Activated CD8-positive, alpha-beta memory T cell treated with anti-CD3 and anti-CD28 coated beads, Interleukin-2, amount 10 ng/mL, durations not matched to agents 7 days and 5 days (primary cell): ENCODE data around the gene AURKA. TPM values are rescaled to one million over a fixed set of nuclear protein-coding genes. Genes with fewer than 3 reads are reported as not detected.
"Not testable (repeated sequence)": the region's sequence is repeated elsewhere in the genome, so short reads cannot be mapped to it uniquely, and the experiment has no call there.

Experiments
- ATAC-seq: fragments of 150-1000 bp; cut with Tn5 transposase; one replicate; pipeline ENCODE4 v1.10.0; 2021; ENCODE audit warnings: moderate library complexity
- CTCF ChIA-PET: fragments of 350-600 bp; sonication (Branson Sonifier 250); formaldehyde crosslinking; loops from one replicate; lab custom pipeline; 2021; ENCODE audit warnings: antibody characterized with exemption; lab: Charles Lee
- DNase-seq: peaks from one replicate; pipeline ENCODE4 v3.0.0-alpha.2; 2020
- H3K27ac Mint-ChIP-seq: one replicate; pipeline ENCODE4 v1.8.0; 2021; ENCODE audit warnings: mild to moderate bottlenecking, mixed read lengths
- H3K27me3 Mint-ChIP-seq: one replicate; pipeline ENCODE4 v1.8.0; 2021; ENCODE audit warnings: mixed read lengths
- H3K36me3 Mint-ChIP-seq: one replicate; pipeline ENCODE4 v1.8.0; 2021; ENCODE audit warnings: mild to moderate bottlenecking, mixed read lengths
- H3K4me1 Mint-ChIP-seq: one replicate; pipeline ENCODE4 v1.8.0; 2021; ENCODE audit warnings: mixed read lengths
- H3K4me3 Mint-ChIP-seq: one replicate; pipeline ENCODE4 v1.8.0; 2021; ENCODE audit warnings: mild to moderate bottlenecking, moderate library complexity, mixed read lengths
- H3K9me3 Mint-ChIP-seq: one replicate; pipeline ENCODE4 v1.8.0; 2022; ENCODE audit warnings: low read depth, mixed read lengths
- total RNA-seq, 2 experiments: library from RNA; stranded (reverse); gene quantifications; one replicate each; pipeline ENCODE4 v1.2.3, GENCODE V29; 2021

The AURKA gene
- total RNA-seq, 2 experiments from 2014 or later, result 107 to 123 TPM

GRCh38 chr20:56400001-56400640 lies 8.1 kb upstream of the AURKA start:
- Mint-ChIP-seq H3K27ac (no peak overlapping the region), H3K9me3 (no peaks in the 10 kb centered on the region), H3K4me1 (peaks cover 30% of the 10 kb centered on the region), H3K4me3 (no peak overlapping the region), H3K36me3 (peaks cover 73% of the 10 kb centered on the region), H3K27me3 (no peaks in the 10 kb centered on the region)
- DNase-seq, result peak; percentile 73
- ATAC-seq, result peak; percentile 87
- CTCF ChIA-PET, result interaction anchor here (0.6 to 1.5 kb wide), 5 partner anchors 12 to 106 kb away, joined by 3 to 7 read pairs (median 3); partner anchors contain the start of gene CASS4

DNA sequence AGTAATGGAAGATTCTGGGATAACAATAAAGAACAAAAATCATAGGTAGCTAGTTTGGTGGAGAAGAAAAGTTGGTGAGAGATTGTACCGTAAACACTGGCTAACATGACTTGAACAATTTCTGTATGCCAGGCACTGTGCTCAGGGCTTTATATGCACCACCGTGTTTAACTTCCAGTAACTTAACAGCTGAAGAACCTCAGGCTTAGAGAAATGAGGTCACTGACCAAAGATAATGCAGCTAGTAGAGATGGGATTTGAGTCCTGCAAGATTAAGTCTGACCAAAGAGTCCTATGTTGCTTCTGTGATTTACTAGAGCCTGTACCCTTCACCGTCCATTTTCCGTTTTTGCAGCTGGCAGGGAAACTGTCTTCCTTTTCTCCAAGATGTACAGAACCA lies 3.2 kb upstream of the AURKA start:
- CTCF ChIA-PET, result interaction anchor here (0.8 to 1.3 kb wide), 3 partner anchors 20 to 120 kb away, joined by 3 to 4 read pairs (median 3); no protein-coding TSS in a partner anchor
- Mint-ChIP-seq H3K36me3 (peaks cover 59% of the 10 kb centered on the region), H3K27ac (peak overlapping the region; percentile 1), H3K27me3 (no peaks in the 10 kb centered on the region), H3K4me3 (no peak overlapping the region), H3K4me1 (peaks cover 46% of the 10 kb centered on the region), H3K9me3 (no peaks in the 10 kb centered on the region)
- ATAC-seq (no peak), DNase-seq (no peak)

DNA sequence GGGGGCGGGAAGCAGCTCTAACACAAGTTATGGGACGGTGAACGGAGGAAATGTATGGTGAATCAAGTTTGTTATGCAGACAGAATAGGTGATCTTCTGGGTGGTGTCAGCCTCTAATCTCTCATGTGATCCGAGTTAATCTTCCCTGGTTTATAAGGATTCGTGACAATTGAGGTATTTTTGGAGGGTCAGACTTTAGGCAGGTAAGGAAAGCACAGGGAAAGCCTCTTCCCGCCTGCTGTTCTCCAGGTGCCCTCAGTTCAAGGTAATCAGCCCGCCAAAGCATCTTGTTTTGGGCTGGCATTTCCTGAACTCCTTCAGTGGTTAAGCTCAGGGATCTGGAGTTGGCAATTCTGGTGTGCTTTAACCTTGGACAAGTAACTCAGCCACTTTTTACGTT lies 1.6 kb upstream of the AURKA start:
- CTCF ChIA-PET, result interaction anchor here (0.6 to 2.1 kb wide), 2 partner anchors 19 to 101 kb away, joined by 3 to 16 read pairs; partner anchors contain the start of gene CASS4
- DNase-seq (no peak), ATAC-seq (no peak)
- H3K4me3 Mint-ChIP-seq, result no peak overlapping the region
- no peak overlapping the region for H3K27ac Mint-ChIP-seq
- peaks cover 50% of the 10 kb centered on the region for H3K4me1 Mint-ChIP-seq
- peaks cover 61% of the 10 kb centered on the region for H3K36me3 Mint-ChIP-seq
- no peaks in the 10 kb centered on the region for H3K27me3 Mint-ChIP-seq
- no peaks in the 10 kb centered on the region for H3K9me3 Mint-ChIP-seq

GRCh38 chr20:56392881-56393482 lies 967 bp upstream of the AURKA start:
- DNase-seq (peak; percentile 44), ATAC-seq (peak; percentile 8)
- Mint-ChIP-seq H3K27ac (no peak overlapping the region), H3K27me3 (no peaks in the 10 kb centered on the region), H3K4me1 (peaks cover 55% of the 10 kb centered on the region), H3K4me3 (no peak overlapping the region), H3K9me3 (no peaks in the 10 kb centered on the region), H3K36me3 (peaks cover 63% of the 10 kb centered on the region)
- CTCF ChIA-PET, result interaction anchor here (0.6 to 2.1 kb wide), 5 partner anchors 20 to 102 kb away, joined by 3 to 16 read pairs (median 5); partner anchors contain the start of gene CASS4

DNA sequence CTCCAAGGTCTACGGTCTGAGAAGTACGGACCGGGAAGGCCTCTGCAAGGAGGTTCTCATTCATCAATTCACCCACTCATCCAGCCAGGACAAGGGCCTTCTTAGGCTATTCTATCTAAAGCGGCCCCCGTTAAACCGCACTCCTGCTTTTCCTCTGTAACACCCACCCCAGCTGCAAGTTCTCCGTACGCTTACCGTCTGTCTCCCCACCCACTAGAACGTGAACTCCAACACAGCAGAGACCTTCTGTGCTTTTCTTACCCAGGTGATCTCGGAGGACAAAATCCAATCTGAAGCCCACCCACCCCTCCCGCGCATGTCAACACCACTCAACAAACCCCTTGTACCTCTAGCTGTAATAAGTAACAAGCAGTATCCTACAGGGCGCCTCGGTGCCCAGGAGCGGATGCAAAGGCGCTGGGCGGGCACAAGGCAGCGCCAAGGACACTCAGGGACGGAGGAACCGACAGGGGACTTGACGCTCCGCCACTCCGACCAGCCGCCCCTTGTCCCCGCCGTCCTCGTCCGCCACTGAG lies 351 bp downstream of the AURKA start:
- H3K4me1 Mint-ChIP-seq, result peaks cover 61% of the 10 kb centered on the region
- CTCF ChIA-PET, result interaction anchor here (1.0 to 2.1 kb wide), 9 partner anchors 19 to 77 kb away, joined by 3 to 16 read pairs (median 4); partner anchors contain the start of genes CASS4 and RTF2
- H3K36me3 Mint-ChIP-seq, result peaks cover 60% of the 10 kb centered on the region
- H3K9me3 Mint-ChIP-seq, result no peaks in the 10 kb centered on the region
- ATAC-seq, result peak; percentile 53
- no peak overlapping the region for H3K27ac Mint-ChIP-seq
- peak; percentile 42 for DNase-seq
- H3K27me3 Mint-ChIP-seq, result no peaks in the 10 kb centered on the region
- H3K4me3 Mint-ChIP-seq, result no peak overlapping the region

DNA sequence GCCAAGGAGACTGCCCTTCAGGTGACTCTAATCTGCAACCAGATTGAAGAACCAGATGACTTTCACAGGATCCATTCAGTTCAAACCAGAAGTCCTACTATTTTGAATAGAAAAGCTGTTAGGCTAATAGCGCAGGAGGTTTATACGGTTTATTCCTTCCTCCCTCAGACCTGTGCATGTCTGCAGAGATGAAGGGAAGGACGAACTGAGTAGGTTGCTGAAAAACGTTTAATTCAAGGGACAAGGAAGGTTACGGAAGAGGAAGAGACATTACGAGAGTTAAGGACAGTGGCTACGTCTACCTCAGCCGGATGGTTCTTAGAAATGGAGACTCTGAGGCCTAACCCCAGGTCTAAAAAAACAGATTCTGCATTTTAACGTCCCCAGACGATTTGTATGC lies 978 bp downstream of the AURKA start:
- DNase-seq, result no peak
- H3K27me3 Mint-ChIP-seq, result no peaks in the 10 kb centered on the region
- peaks cover 66% of the 10 kb centered on the region for H3K4me1 Mint-ChIP-seq
- CTCF ChIA-PET, result interaction anchor here (1.0 to 1.6 kb wide), 4 partner anchors 22 to 78 kb away, joined by 3 to 8 read pairs (median 4); partner anchors contain the start of gene RTF2
- no peaks in the 10 kb centered on the region for H3K9me3 Mint-ChIP-seq
- peaks cover 63% of the 10 kb centered on the region for H3K36me3 Mint-ChIP-seq
- no peak overlapping the region for H3K27ac Mint-ChIP-seq
- no peak for ATAC-seq
- no peak overlapping the region for H3K4me3 Mint-ChIP-seq

- not testable (repeated sequence) for H3K4me3 Mint-ChIP-seq
- Mint-ChIP-seq H3K36me3 (peaks cover 62% of the 10 kb centered on the region), H3K4me1 (peaks cover 65% of the 10 kb centered on the region)
Measured at GRCh38 chr20:56390396-56390795, 1.6 kb downstream of the AURKA start.

GRCh38 chr20:56389807-56390206 lies 2.2 kb downstream of the AURKA start:
- H3K36me3 Mint-ChIP-seq, result peaks cover 63% of the 10 kb centered on the region
- ATAC-seq (no peak), DNase-seq (no peak)
- peaks cover 64% of the 10 kb centered on the region for H3K4me1 Mint-ChIP-seq
- H3K27me3 Mint-ChIP-seq, result no peaks in the 10 kb centered on the region
- peak overlapping the region; percentile 76 for H3K27ac Mint-ChIP-seq
- H3K4me3 Mint-ChIP-seq, result peak overlapping the region; percentile 54
- H3K9me3 Mint-ChIP-seq, result no peaks in the 10 kb centered on the region
- CTCF ChIA-PET, result interaction anchor here (1.6 kb wide), 1 partner anchor 24 kb away, joined by 4 read pairs; no protein-coding TSS in a partner anchor

More at GRCh38 chr20:56390396-56390795, 1.6 kb downstream of the AURKA start:
- not testable (repeated sequence) for H3K27me3 Mint-ChIP-seq, DNase-seq, ATAC-seq, H3K9me3 Mint-ChIP-seq
- H3K27ac Mint-ChIP-seq, result peak overlapping the region; percentile 76
- CTCF ChIA-PET, result interaction anchor here (1.6 kb wide), 1 partner anchor 23 kb away, joined by 4 read pairs; no protein-coding TSS in a partner anchor

- Mint-ChIP-seq H3K36me3 (peaks cover 66% of the 10 kb centered on the region), H3K27ac (peak overlapping the region; percentile 18), H3K9me3 (no peaks in the 10 kb centered on the region), H3K4me3 (no peak overlapping the region), H3K27me3 (no peaks in the 10 kb centered on the region), H3K4me1 (peaks cover 61% of the 10 kb centered on the region)
- no peak for ATAC-seq
- no peak for DNase-seq
- CTCF ChIA-PET, result interaction anchor here (1.0 to 1.5 kb wide), 3 partner anchors 9 to 17 kb away, joined by 3 read pairs; no protein-coding TSS in a partner anchor
Measured at GRCh38 chr20:56388882-56389281, 3.1 kb downstream of the AURKA start.

DNA sequence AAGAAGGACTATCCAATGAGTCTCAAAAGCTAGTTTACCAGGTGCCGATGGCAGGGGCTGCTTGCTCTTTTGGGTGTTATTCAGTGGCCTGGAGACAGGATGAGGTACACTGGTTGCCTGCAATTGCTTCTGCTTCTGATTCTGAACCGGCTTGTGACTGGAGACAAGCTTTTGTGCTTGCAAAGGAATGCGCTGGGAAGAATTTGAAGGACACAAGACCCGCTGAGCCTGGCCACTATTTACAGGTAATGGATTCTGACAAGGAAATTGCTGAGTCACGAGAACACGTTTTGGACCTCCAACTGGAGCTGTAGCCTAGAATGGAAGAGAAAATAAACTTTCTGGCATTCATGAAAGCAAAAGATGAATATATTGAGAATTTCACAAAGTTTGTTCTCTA lies 5.8 kb downstream of the AURKA start:
- CTCF ChIA-PET, result no interaction called here

DNA sequence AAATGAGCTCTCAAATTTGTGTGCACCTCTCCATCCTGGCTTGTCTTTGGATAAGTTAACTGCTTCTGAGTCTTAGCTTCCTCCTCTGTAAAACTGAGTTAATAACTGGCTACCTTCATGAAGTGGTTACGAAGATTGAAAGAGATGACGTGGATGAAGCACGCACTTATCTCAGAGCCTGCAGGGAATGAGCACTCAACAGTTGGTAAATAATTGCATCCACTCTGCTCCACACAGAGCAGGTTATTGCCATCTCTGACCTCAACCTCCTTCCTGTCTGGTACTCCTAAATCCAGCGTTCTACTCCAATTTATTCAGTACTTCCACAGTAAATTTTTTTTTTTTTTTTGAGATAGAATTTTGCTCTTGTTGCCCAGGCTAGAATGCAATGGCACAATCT lies 6.9 kb downstream of the AURKA start:
- CTCF ChIA-PET, result no interaction called here
- Mint-ChIP-seq H3K4me3 (no peak overlapping the region), H3K27me3 (no peaks in the 10 kb centered on the region), H3K27ac (no peak overlapping the region), H3K9me3 (no peaks in the 10 kb centered on the region), H3K4me1 (peaks cover 69% of the 10 kb centered on the region), H3K36me3 (peaks cover 74% of the 10 kb centered on the region)
- ATAC-seq (no peak), DNase-seq (no peak)

More for the DNA sequence above, 5.8 kb downstream of the AURKA start:
- peaks cover 72% of the 10 kb centered on the region for H3K4me1 Mint-ChIP-seq
- peaks cover 74% of the 10 kb centered on the region for H3K36me3 Mint-ChIP-seq
- H3K27me3 Mint-ChIP-seq, result no peaks in the 10 kb centered on the region
- H3K27ac Mint-ChIP-seq, result no peak overlapping the region
- H3K4me3 Mint-ChIP-seq, result no peak overlapping the region
- no peak for ATAC-seq
- H3K9me3 Mint-ChIP-seq, result no peaks in the 10 kb centered on the region
- DNase-seq, result no peak

- peak overlapping the region; percentile 31 for H3K27ac Mint-ChIP-seq
- no peak for DNase-seq
- no peak for ATAC-seq
- H3K4me3 Mint-ChIP-seq, result no peak overlapping the region
- no peaks in the 10 kb centered on the region for H3K27me3 Mint-ChIP-seq
- H3K4me1 Mint-ChIP-seq, result peaks cover 63% of the 10 kb centered on the region
- no peaks in the 10 kb centered on the region for H3K9me3 Mint-ChIP-seq
- H3K36me3 Mint-ChIP-seq, result peaks cover 73% of the 10 kb centered on the region
- CTCF ChIA-PET, result no interaction called here
Measured at GRCh38 chr20:56383334-56383733, 8.7 kb downstream of the AURKA start.

- DNase-seq (no peak), ATAC-seq (no peak)
- no peak overlapping the region for H3K27ac Mint-ChIP-seq
- no peaks in the 10 kb centered on the region for H3K9me3 Mint-ChIP-seq
- peaks cover 73% of the 10 kb centered on the region for H3K36me3 Mint-ChIP-seq
- CTCF ChIA-PET, result interaction anchor here (0.7 kb wide), 1 partner anchor 16 kb away, joined by 3 read pairs; no protein-coding TSS in a partner anchor
- H3K4me3 Mint-ChIP-seq, result no peak overlapping the region
- no peaks in the 10 kb centered on the region for H3K27me3 Mint-ChIP-seq
- H3K4me1 Mint-ChIP-seq, result peaks cover 62% of the 10 kb centered on the region
Measured at GRCh38 chr20:56382696-56383095, 9.3 kb downstream of the AURKA start.
